Tibial nerve (tissue), 4 donors: Measurements from ENCODE around the gene SZRD1. TPM values are rescaled to one million over a fixed set of nuclear protein-coding genes. Genes with fewer than 3 reads are reported as not detected.

ENCODE experiments used
- DNase-seq, 2 donors: peaks; one replicate each; pipeline ENCODE4 v3.0.0-alpha.2; 2019; ENCODE audit warnings: low spot score in 2 of 2
- H3K27ac ChIP-seq, 4 donors: fragments of 200-600 bp; sonication (generic) in 3 of 4; one replicate each; pipeline ENCODE4 v1.5.1; 2017 to 2019; ENCODE audit warnings: mild to moderate bottlenecking in 1 of 4
- H3K27me3 ChIP-seq, 2 donors: fragments of 200-600 bp; sonication (generic) in 1 of 2; one replicate each; pipeline versions ENCODE4 v1.5.1 to v1.6.0; 2017 to 2019
- H3K36me3 ChIP-seq, 3 donors: fragments of 200-600 bp; sonication (generic); one replicate each; pipeline ENCODE4 v1.5.1; 2018 to 2019
- H3K4me1 ChIP-seq, 4 donors: fragments of 200-600 bp; sonication (generic) in 3 of 4; one replicate each; pipeline ENCODE4 v1.5.1; 2017 to 2019
- H3K4me3 ChIP-seq, 4 donors: fragments of 200-600 bp; sonication (generic) in 3 of 4; one replicate each; pipeline ENCODE4 v1.5.1; 2017 to 2019; ENCODE audit warnings: mild to moderate bottlenecking in 1 of 4, moderate library complexity in 1 of 4
- H3K9me3 ChIP-seq, 4 donors: fragments of 200-600 bp; sonication (generic) in 3 of 4; one replicate each; pipeline ENCODE4 v1.5.1; 2017 to 2019
- EP300 ChIP-seq, 2 donors: sonication (generic); formaldehyde crosslinking; IDR thresholded peaks; one replicate each; pipeline ENCODE4 v1.6.1; 2017; ENCODE audit warnings: antibody characterized with exemption in 2 of 2, mild to moderate bottlenecking in 1 of 2
- POLR2A ChIP-seq, 2 donors: fragments of 450-650 bp; IDR thresholded peaks; one replicate each; pipeline ENCODE4 v1.6.1; 2017; ENCODE audit warnings: antibody characterized with exemption in 2 of 2, mild to moderate bottlenecking in 2 of 2, moderate library complexity in 2 of 2
- WGBS, 2 donors: methylation state at CpG; one replicate each; pipeline ENCODE4 v1.1.5; 2018; 5-methylcytosine and 5-hydroxymethylcytosine counted together
- total RNA-seq, 4 donors: library from RNA; depleted of rRNA; stranded (reverse); fragments of >200 nt; gene quantifications; one replicate each; pipeline ENCODE4 v1.1.0, GENCODE V29; 2016
- TF ChIP-seq, protein P1 (sequence below), 5 experiments: fragments of 200-600 bp in 3 of 5; fragments of 450-650 bp in 2 of 5; sonication (generic) in 3 of 5; IDR thresholded peaks; one replicate each; pipeline ENCODE4 v1.5.1; 2016 to 2019; ENCODE audit warnings: antibody characterized with exemption in 5 of 5, mild to moderate bottlenecking in 3 of 5, moderate library complexity in 2 of 5

SZRD1 gene
- total RNA-seq, 4 donors from 2014 or later, result 51.1 to 69.0 (median 59.6) TPM

GRCh38 chr1:16409536-16410152, 42.6 kb downstream of the SZRD1 start:
- no peak for DNase-seq
- no peak for TF ChIP-seq POLR2A (IDR thresholded peaks at IDR 0.05)
- no peak for TF ChIP-seq EP300 (IDR thresholded peaks at IDR 0.05)
- TF ChIP-seq, protein P1, sequence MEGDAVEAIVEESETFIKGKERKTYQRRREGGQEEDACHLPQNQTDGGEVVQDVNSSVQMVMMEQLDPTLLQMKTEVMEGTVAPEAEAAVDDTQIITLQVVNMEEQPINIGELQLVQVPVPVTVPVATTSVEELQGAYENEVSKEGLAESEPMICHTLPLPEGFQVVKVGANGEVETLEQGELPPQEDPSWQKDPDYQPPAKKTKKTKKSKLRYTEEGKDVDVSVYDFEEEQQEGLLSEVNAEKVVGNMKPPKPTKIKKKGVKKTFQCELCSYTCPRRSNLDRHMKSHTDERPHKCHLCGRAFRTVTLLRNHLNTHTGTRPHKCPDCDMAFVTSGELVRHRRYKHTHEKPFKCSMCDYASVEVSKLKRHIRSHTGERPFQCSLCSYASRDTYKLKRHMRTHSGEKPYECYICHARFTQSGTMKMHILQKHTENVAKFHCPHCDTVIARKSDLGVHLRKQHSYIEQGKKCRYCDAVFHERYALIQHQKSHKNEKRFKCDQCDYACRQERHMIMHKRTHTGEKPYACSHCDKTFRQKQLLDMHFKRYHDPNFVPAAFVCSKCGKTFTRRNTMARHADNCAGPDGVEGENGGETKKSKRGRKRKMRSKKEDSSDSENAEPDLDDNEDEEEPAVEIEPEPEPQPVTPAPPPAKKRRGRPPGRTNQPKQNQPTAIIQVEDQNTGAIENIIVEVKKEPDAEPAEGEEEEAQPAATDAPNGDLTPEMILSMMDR (IDR thresholded peaks at IDR 0.05), result no peak
- Histone ChIP-seq H3K4me1 (no peaks in the 10 kb centered on the region), H3K27me3 (no peaks in the 10 kb centered on the region), H3K36me3 (no peaks in the 10 kb centered on the region), H3K27ac (no peak overlapping the region), H3K4me3 (no peak overlapping the region), H3K9me3 (no peaks in the 10 kb centered on the region)
- WGBS, 2 donors, result 81 to 84% methylated on average over 22 to 23 of the region's 25 CpGs

DNA sequence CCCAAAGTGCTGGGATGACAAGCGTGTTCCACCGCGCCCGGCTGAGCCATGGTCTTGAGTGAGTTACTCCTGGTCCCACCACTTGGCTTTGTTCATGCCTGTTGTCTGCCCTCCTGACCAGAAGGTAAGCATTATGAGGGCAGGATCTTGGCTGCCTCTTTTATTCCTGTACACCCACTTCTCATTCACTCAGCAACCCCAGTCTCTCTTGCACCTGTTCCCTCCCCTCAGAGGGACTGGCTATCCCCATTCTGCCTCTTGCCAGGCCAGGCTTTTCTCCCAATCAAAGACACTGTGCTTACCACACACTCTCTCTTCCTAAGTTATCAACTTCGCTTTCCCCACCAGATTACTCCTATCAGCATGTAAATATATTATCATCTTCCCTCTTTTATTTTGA, 43.8 kb downstream of the SZRD1 start:
- WGBS, 2 donors, result 93 to 95% methylated on average over 5 of the region's 5 CpGs
- Histone ChIP-seq H3K4me1 (no peaks in the 10 kb centered on the region), H3K27me3 (no peaks in the 10 kb centered on the region), H3K36me3 (no peaks in the 10 kb centered on the region), H3K9me3 (no peaks in the 10 kb centered on the region), H3K4me3 (no peak overlapping the region), H3K27ac (no peak overlapping the region)
- no peak for DNase-seq
- no peak for TF ChIP-seq POLR2A (IDR thresholded peaks at IDR 0.05)
- no peak for TF ChIP-seq EP300 (IDR thresholded peaks at IDR 0.05)
- TF ChIP-seq, protein P1 (IDR thresholded peaks at IDR 0.05), result no peak

- WGBS, 2 donors, result 61 to 72% methylated on average over 3 of the region's 3 CpGs
- Histone ChIP-seq H3K4me1 (no peaks in the 10 kb centered on the region), H3K36me3 (no peaks in the 10 kb centered on the region), H3K27me3 (no peaks in the 10 kb centered on the region), H3K27ac (no peak overlapping the region), H3K4me3 (no peak overlapping the region), H3K9me3 (no peaks in the 10 kb centered on the region)
- TF ChIP-seq, protein P1 (IDR thresholded peaks at IDR 0.05), result no peak
- TF ChIP-seq POLR2A (IDR thresholded peaks at IDR 0.05) (no peak), EP300 (IDR thresholded peaks at IDR 0.05) (no peak)
- no peak for DNase-seq
Observed at GRCh38 chr1:16413191-16413590, 46.1 kb downstream of the SZRD1 start.

- Histone ChIP-seq H3K4me3 (no peak overlapping the region), H3K27me3 (no peaks in the 10 kb centered on the region), H3K9me3 (no peaks in the 10 kb centered on the region), H3K27ac (no peak overlapping the region), H3K36me3 (no peaks in the 10 kb centered on the region), H3K4me1 (no peaks in the 10 kb centered on the region)
- 87 to 89% methylated on average over 7 of the region's 7 CpGs for WGBS, 2 donors
- DNase-seq, result no peak
- TF ChIP-seq EP300 (IDR thresholded peaks at IDR 0.05) (no peak), POLR2A (IDR thresholded peaks at IDR 0.05) (no peak)
- TF ChIP-seq, protein P1 (IDR thresholded peaks at IDR 0.05), result no peak
Observed at GRCh38 chr1:16418823-16419425, 51.9 kb downstream of the SZRD1 start.

GRCh38 chr1:16420424-16421118, 53.5 kb downstream of the SZRD1 start:
- Histone ChIP-seq H3K4me1 (no peaks in the 10 kb centered on the region), H3K27me3 (no peaks in the 10 kb centered on the region), H3K27ac (peak overlapping the region in 1 of 4 donors; percentile 2), H3K4me3 (no peak overlapping the region), H3K9me3 (no peaks in the 10 kb centered on the region), H3K36me3 (no peaks in the 10 kb centered on the region)
- TF ChIP-seq POLR2A (IDR thresholded peaks at IDR 0.05), result no peak
- TF ChIP-seq EP300 (IDR thresholded peaks at IDR 0.05), result no peak
- TF ChIP-seq, protein P1 (IDR thresholded peaks at IDR 0.05), result no peak
- 58 to 63% methylated on average over 9 of the region's 9 CpGs for WGBS, 2 donors
- DNase-seq, result no peak
